ENCODE measurements around the gene DOCK2.

- TF ChIP-seq POLR2AphosphoS5 (IDR thresholded peaks at IDR 0.05; ENCODE audit: borderline replicate concordance, low read depth, low read length) = no peak
- no peak for TF ChIP-seq EZH2 (IDR thresholded peaks at IDR 0.05)
- TF ChIP-seq FOXP2 (optimal IDR thresholded peaks at IDR 0.05; ENCODE audit: control extremely low read depth, extremely low read length, insufficient read depth) = no peak
Observed at GRCh38 chr5:169705322-169705721, 68.2 kb downstream of the DOCK2 start.
